ENCODE measurements around the gene INSRR.

The INSRR gene

GRCh38 chr1:156848461-156849150 is 10.3 kb downstream of the INSRR start:
- Histone ChIP-seq H3K27me3 (replicated peaks; ENCODE audit: control insufficient read depth, insufficient read depth, low read length) (peaks cover 2% of the 10 kb centered on the region; the same call in 1 of the 2 replicates), H3K4me3 (replicated peaks; ENCODE audit: low read depth, low read length) (no peak overlapping the region)

GRCh38 chr1:156847591-156848460 is 11.1 kb downstream of the INSRR start:
- Histone ChIP-seq H3K4me3 (replicated peaks; ENCODE audit: low read depth, low read length) (no peak overlapping the region), H3K27me3 (replicated peaks; ENCODE audit: control insufficient read depth, insufficient read depth, low read length) (peaks cover 2% of the 10 kb centered on the region), H3K36me3 (ENCODE audit: control insufficient read depth, insufficient read depth, low read length) (no peaks in the 10 kb centered on the region)
- DNase-seq (ENCODE audit: extremely low read depth, insufficient read length): no peak
- no peak for TF ChIP-seq CTCF (IDR thresholded peaks at IDR 0.05; ENCODE audit: insufficient read depth, low read length, poor library complexity, severe bottlenecking)

More at GRCh38 chr1:156848461-156849150, 10.3 kb downstream of the INSRR start:
- TF ChIP-seq CTCF (IDR thresholded peaks at IDR 0.05; ENCODE audit: insufficient read depth, low read length, poor library complexity, severe bottlenecking): no peak
- no peak for DNase-seq (ENCODE audit: extremely low read depth, insufficient read length)
- H3K36me3 ChIP-seq (ENCODE audit: control insufficient read depth, insufficient read depth, low read length): no peaks in the 10 kb centered on the region

- no peak for DNase-seq (ENCODE audit: extremely low read depth, insufficient read length)
- no peak overlapping the region for H3K4me3 ChIP-seq (replicated peaks; ENCODE audit: low read depth, low read length)
- H3K36me3 ChIP-seq (ENCODE audit: control insufficient read depth, insufficient read depth, low read length): no peaks in the 10 kb centered on the region
- no peak for TF ChIP-seq CTCF (IDR thresholded peaks at IDR 0.05; ENCODE audit: insufficient read depth, low read length, poor library complexity, severe bottlenecking)
- H3K27me3 ChIP-seq (replicated peaks; ENCODE audit: control insufficient read depth, insufficient read depth, low read length): peaks cover 2% of the 10 kb centered on the region
Measured at GRCh38 chr1:156846643-156847042, 12.3 kb downstream of the INSRR start.

- H3K4me3 ChIP-seq (replicated peaks; ENCODE audit: low read depth, low read length): no peak overlapping the region
- TF ChIP-seq CTCF (IDR thresholded peaks at IDR 0.05; ENCODE audit: insufficient read depth, low read length, poor library complexity, severe bottlenecking): no peak
- H3K36me3 ChIP-seq (ENCODE audit: control insufficient read depth, insufficient read depth, low read length): no peaks in the 10 kb centered on the region
- no peak for DNase-seq (ENCODE audit: extremely low read depth, insufficient read length)
- peaks cover 2% of the 10 kb centered on the region for H3K27me3 ChIP-seq (replicated peaks; ENCODE audit: control insufficient read depth, insufficient read depth, low read length)
Measured at GRCh38 chr1:156845953-156846545, 12.9 kb downstream of the INSRR start.

- H3K27me3 ChIP-seq (replicated peaks; ENCODE audit: control insufficient read depth, insufficient read depth, low read length): peaks cover 2% of the 10 kb centered on the region
- DNase-seq (ENCODE audit: extremely low read depth, insufficient read length): no peak
- no peak for TF ChIP-seq CTCF (IDR thresholded peaks at IDR 0.05; ENCODE audit: insufficient read depth, low read length, poor library complexity, severe bottlenecking)
- H3K4me3 ChIP-seq (replicated peaks; ENCODE audit: low read depth, low read length): no peak overlapping the region
- H3K36me3 ChIP-seq (ENCODE audit: control insufficient read depth, insufficient read depth, low read length): no peaks in the 10 kb centered on the region
Measured at GRCh38 chr1:156845055-156845952, 13.6 kb downstream of the INSRR start.

Measured in GM06990 (cell line).